Type B pancreatic cell (in vitro differentiated cells): ENCODE data around the gene RAB3IP. TPM values are rescaled to one million over a fixed set of nuclear protein-coding genes. Genes with fewer than 3 reads are reported as not detected.
"Not testable (repeated sequence)": the region's sequence is repeated elsewhere in the genome, so short reads cannot be mapped to it uniquely, and the experiment has no call there.

Source experiments
- DNase-seq: peaks from one replicate; pipeline ENCODE4 v3.0.0; 2021; ENCODE audit warnings: mixed read lengths; ENCODE audit not compliant: unreplicated experiment; ENCODE audit errors: extremely low spot score
- H3K27ac Mint-ChIP-seq: 2 replicates; pipeline ENCODE4 v1.8.0; 2021; ENCODE audit warnings: mild to moderate bottlenecking, mixed read lengths
- H3K27me3 Mint-ChIP-seq: 2 replicates; pipeline ENCODE4 v1.8.0; 2021; ENCODE audit warnings: mixed read lengths
- H3K36me3 Mint-ChIP-seq: 2 replicates; pipeline ENCODE4 v1.8.0; 2021; ENCODE audit warnings: mixed read lengths
- H3K4me1 Mint-ChIP-seq: one replicate; pipeline ENCODE4 v1.8.0; 2021; ENCODE audit warnings: mixed read lengths; ENCODE audit not compliant: unreplicated experiment
- H3K4me3 Mint-ChIP-seq: 2 replicates; pipeline ENCODE4 v1.8.0; 2021; ENCODE audit warnings: mild to moderate bottlenecking, mixed read lengths
- H3K9me3 Mint-ChIP-seq: 2 replicates; pipeline ENCODE4 v1.8.0; 2021; ENCODE audit warnings: mixed read lengths
- CTCF ChIP-seq: fragments of 200-600 bp; sonication (generic); conservative IDR thresholded peaks from 2 replicates; pipeline ENCODE4 v1.5.0; 2021; ENCODE audit warnings: antibody characterized with exemption, mild to moderate bottlenecking
- total RNA-seq: library from RNA; stranded (reverse); gene quantifications from 2 replicates; pipeline ENCODE4 v1.2.1, GENCODE V29; 2021; ENCODE audit warnings: low replicate concordance

Gene RAB3IP
- total RNA-seq, 1 donor from 2014 or later = 24.3 TPM

GRCh38 chr12:69758105-69758504 lies 19.4 kb downstream of the RAB3IP start:
- peaks cover 4% of the 10 kb centered on the region for H3K9me3 Mint-ChIP-seq
- H3K27ac Mint-ChIP-seq = no peak overlapping the region
- no peak for TF ChIP-seq CTCF
- peaks cover 33% of the 10 kb centered on the region for H3K36me3 Mint-ChIP-seq
- DNase-seq = no peak
- H3K4me1 Mint-ChIP-seq = no peaks in the 10 kb centered on the region
- H3K27me3 Mint-ChIP-seq = no peaks in the 10 kb centered on the region
- H3K4me3 Mint-ChIP-seq = no peak overlapping the region

- H3K9me3 Mint-ChIP-seq, H3K27ac Mint-ChIP-seq: not testable (repeated sequence)
- peaks cover 44% of the 10 kb centered on the region for H3K36me3 Mint-ChIP-seq
Measured at GRCh38 chr12:69759581-69759980, 20.9 kb downstream of the RAB3IP start.

DNA sequence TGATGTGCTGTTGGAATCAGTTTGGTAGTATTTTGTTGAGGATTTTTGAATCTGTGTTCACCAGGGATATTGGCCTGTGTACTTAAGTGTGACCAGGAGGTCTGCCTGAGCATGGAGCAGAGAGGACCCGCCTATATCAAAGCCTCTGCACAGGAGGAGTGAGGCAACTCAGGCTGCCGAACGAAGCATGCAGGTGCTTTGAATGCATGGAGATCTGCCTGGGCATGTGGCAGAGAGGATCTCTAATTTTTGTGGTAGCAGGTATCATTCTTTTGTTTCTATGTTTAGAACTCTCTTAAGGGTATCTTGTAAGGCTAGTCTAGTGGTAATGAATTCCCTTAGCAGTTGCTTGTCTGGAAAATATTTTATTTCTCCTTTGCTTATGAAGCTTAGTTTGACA lies 26.9 kb downstream of the RAB3IP start:
- no peak for DNase-seq
- H3K27me3 Mint-ChIP-seq = no peaks in the 10 kb centered on the region
- H3K4me3 Mint-ChIP-seq = no peak overlapping the region
- H3K36me3 Mint-ChIP-seq = peaks cover 63% of the 10 kb centered on the region
- H3K4me1 Mint-ChIP-seq = no peaks in the 10 kb centered on the region
- TF ChIP-seq CTCF = no peak
- H3K9me3 Mint-ChIP-seq = peaks cover 10% of the 10 kb centered on the region
- no peak overlapping the region for H3K27ac Mint-ChIP-seq

More at GRCh38 chr12:69759581-69759980, 20.9 kb downstream of the RAB3IP start:
- H3K27me3 Mint-ChIP-seq, DNase-seq, H3K4me3 Mint-ChIP-seq, H3K4me1 Mint-ChIP-seq: not testable (repeated sequence)

- Mint-ChIP-seq H3K4me1 (no peaks in the 10 kb centered on the region), H3K27ac (no peak overlapping the region), H3K9me3 (peaks cover 15% of the 10 kb centered on the region), H3K36me3 (peaks cover 60% of the 10 kb centered on the region), H3K27me3 (no peaks in the 10 kb centered on the region), H3K4me3 (no peak overlapping the region)
- DNase-seq = no peak
- TF ChIP-seq CTCF = no peak
Measured at GRCh38 chr12:69766260-69766659, 27.6 kb downstream of the RAB3IP start.

GRCh38 chr12:69779928-69780327 lies 41.3 kb downstream of the RAB3IP start:
- H3K27me3 Mint-ChIP-seq = no peaks in the 10 kb centered on the region
- peaks cover 16% of the 10 kb centered on the region for H3K36me3 Mint-ChIP-seq
- H3K27ac Mint-ChIP-seq = peak overlapping the region; percentile 73
- H3K4me1 Mint-ChIP-seq = no peaks in the 10 kb centered on the region
- peaks cover 12% of the 10 kb centered on the region for H3K9me3 Mint-ChIP-seq
- DNase-seq = no peak
- peak; percentile 68 for TF ChIP-seq CTCF
- peak overlapping the region; percentile 71 for H3K4me3 Mint-ChIP-seq

DNA sequence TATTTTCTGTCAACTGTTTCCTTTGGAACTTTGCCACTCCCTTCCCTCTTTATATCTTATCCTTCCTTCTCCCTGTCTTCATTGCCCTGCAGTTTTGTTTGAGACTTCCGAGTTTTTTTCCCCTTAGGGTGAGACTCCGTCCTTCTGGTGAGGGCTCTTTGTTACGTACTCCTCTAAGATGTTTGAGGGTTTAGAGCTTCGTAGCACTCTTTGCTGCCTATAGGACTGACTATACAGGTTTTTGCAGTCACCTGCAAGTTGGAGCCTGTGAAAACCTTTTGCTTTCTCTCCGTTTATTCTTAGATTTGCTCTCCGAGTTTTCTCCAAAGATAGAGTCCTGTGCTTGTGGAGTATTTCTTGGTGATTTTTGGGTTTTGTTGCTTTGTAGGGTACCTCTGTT lies 44.7 kb downstream of the RAB3IP start:
- Mint-ChIP-seq H3K4me1 (no peaks in the 10 kb centered on the region), H3K36me3 (peaks cover 16% of the 10 kb centered on the region), H3K4me3 (peak overlapping the region; percentile 62), H3K9me3 (peaks cover 12% of the 10 kb centered on the region), H3K27ac (peak overlapping the region; percentile 62), H3K27me3 (no peaks in the 10 kb centered on the region)
- no peak for DNase-seq
- TF ChIP-seq CTCF = no peak
